SK-N-SH treated with all-trans-retinoic acid at 6 μM for 48 hours (cell line): Measurements from ENCODE around the gene IL15.

ENCODE experiments used
- ATAC-seq: fragments of 200-7000 bp; cut with Tn5 transposase; 3 replicates; pipeline ENCODE4 v1.9.1; 2020; ENCODE audit warnings: mild to moderate bottlenecking, moderate library complexity
- ARNTL ChIP-seq: fragments of 450-650 bp; formaldehyde crosslinking; IDR thresholded peaks from 2 replicates; pipeline ENCODE4 v1.5.0; 2020; ENCODE audit warnings: low read depth, mild to moderate bottlenecking, moderate library complexity, borderline replicate concordance
- BACH2 ChIP-seq: fragments of 250-450 bp; sonication (Bioruptor Pico); IDR thresholded peaks from 2 replicates; pipeline ENCODE4 v1.9.0; 2021; ENCODE audit warnings: mild to moderate bottlenecking, borderline replicate concordance
- CSDC2 ChIP-seq: fragments of 250-450 bp; sonication (Bioruptor Pico); IDR thresholded peaks from 2 replicates; pipeline ENCODE4 v1.5.0; 2020; ENCODE audit warnings: mild to moderate bottlenecking, moderate library complexity
- CSRNP3 ChIP-seq: fragments of 250-450 bp; sonication (Bioruptor Pico); IDR thresholded peaks from 2 replicates; pipeline ENCODE4 v1.5.1; 2021; ENCODE audit warnings: mild to moderate bottlenecking, moderate library complexity
- GLIS3 ChIP-seq: fragments of 250-450 bp; sonication (Bioruptor Pico); IDR thresholded peaks from 2 replicates; pipeline ENCODE4 v1.5.0; 2020; ENCODE audit warnings: mild to moderate bottlenecking, moderate library complexity
- ISL1 ChIP-seq: fragments of 250-450 bp; sonication (Bioruptor Pico); IDR thresholded peaks from 2 replicates; pipeline ENCODE4 v2.1.2; 2022; ENCODE audit warnings: mild to moderate bottlenecking, moderate library complexity
- OSR1 ChIP-seq: fragments of 250-450 bp; sonication (Bioruptor Pico); IDR thresholded peaks from 2 replicates; pipeline ENCODE4 v1.8.0; 2022; ENCODE audit warnings: moderate library complexity, mild to moderate bottlenecking, inconsistent platforms
- PATZ1 ChIP-seq: fragments of 250-450 bp; sonication (Bioruptor Pico); IDR thresholded peaks from 2 replicates; pipeline ENCODE4 v1.8.0; 2020; ENCODE audit warnings: mild to moderate bottlenecking, moderate library complexity, borderline replicate concordance
- RARB ChIP-seq: fragments of 250-450 bp; sonication (Bioruptor Pico); IDR thresholded peaks from 2 replicates; pipeline ENCODE4 v1.8.0; 2021; ENCODE audit warnings: mild to moderate bottlenecking, moderate library complexity
- SNAI2 ChIP-seq: fragments of 250-450 bp; sonication (Bioruptor Pico); IDR thresholded peaks from 2 replicates; pipeline ENCODE4 v1.5.0; 2020; ENCODE audit warnings: mild to moderate bottlenecking, moderate library complexity
- TCF4 ChIP-seq: fragments of 250-450 bp; sonication (Bioruptor Pico); IDR thresholded peaks from 2 replicates; pipeline ENCODE4 v1.8.0; 2021; ENCODE audit warnings: mild to moderate bottlenecking, moderate library complexity, borderline replicate concordance
- ZC3H10 ChIP-seq: fragments of 250-450 bp; sonication (Bioruptor Pico); IDR thresholded peaks from 2 replicates; pipeline ENCODE4 v1.5.1; 2021; ENCODE audit warnings: mild to moderate bottlenecking, moderate library complexity
- ZFP3 ChIP-seq: fragments of 250-450 bp; sonication (Bioruptor Pico); IDR thresholded peaks from 2 replicates; pipeline ENCODE4 v1.5.0; 2020; ENCODE audit warnings: mild to moderate bottlenecking, moderate library complexity
- ZNF565 ChIP-seq: fragments of 450-650 bp; formaldehyde crosslinking; conservative IDR thresholded peaks from 2 replicates; pipeline ENCODE4 v1.5.0; 2020; ENCODE audit warnings: low read depth, mild to moderate bottlenecking, moderate library complexity
- ZNF8 ChIP-seq: fragments of 450-650 bp; formaldehyde crosslinking; IDR thresholded peaks from 2 replicates; pipeline ENCODE4 v1.5.0; 2020; ENCODE audit warnings: mild to moderate bottlenecking, moderate library complexity
- TF ChIP-seq, protein P1 (sequence below): fragments of 250-450 bp; sonication (Bioruptor Pico); IDR thresholded peaks from 2 replicates; pipeline ENCODE4 v1.5.0; 2020; ENCODE audit warnings: mild to moderate bottlenecking, moderate library complexity
- TF ChIP-seq, protein P2 (sequence below): fragments of 250-450 bp; sonication (Bioruptor Pico); IDR thresholded peaks from 2 replicates; pipeline ENCODE4 v1.5.1; 2020; ENCODE audit warnings: low read depth, mild to moderate bottlenecking, moderate library complexity
- TF ChIP-seq, protein P3 (sequence below): fragments of 250-450 bp; sonication (Bioruptor Pico); IDR thresholded peaks from 2 replicates; pipeline ENCODE4 v1.8.0; 2021; ENCODE audit warnings: low read depth, mild to moderate bottlenecking, moderate library complexity, borderline replicate concordance

IL15 gene

GRCh38 chr4:141669501-141669900 lies 33.1 kb downstream of the IL15 start:
- TF ChIP-seq SNAI2 (CRISPR knock-in tag) (no peak), ZNF565 (CRISPR knock-in tag) (no peak), ZFP3 (CRISPR knock-in tag) (no peak), BACH2 (CRISPR knock-in tag) (no peak)
- TF ChIP-seq, all 23 proteins: peak for 0
- ATAC-seq, result no peak

GRCh38 chr4:141675384-141675783 lies 39.0 kb downstream of the IL15 start:
- TF ChIP-seq CSRNP3, result no peak
- no peak for TF ChIP-seq ZNF565 (CRISPR knock-in tag)
- no peak for TF ChIP-seq OSR1 (CRISPR knock-in tag)
- no peak for TF ChIP-seq ISL1 (CRISPR knock-in tag)
- no peak for TF ChIP-seq ZC3H10 (CRISPR knock-in tag)
- TF ChIP-seq SNAI2 (CRISPR knock-in tag), result no peak
- TF ChIP-seq, protein P1, sequence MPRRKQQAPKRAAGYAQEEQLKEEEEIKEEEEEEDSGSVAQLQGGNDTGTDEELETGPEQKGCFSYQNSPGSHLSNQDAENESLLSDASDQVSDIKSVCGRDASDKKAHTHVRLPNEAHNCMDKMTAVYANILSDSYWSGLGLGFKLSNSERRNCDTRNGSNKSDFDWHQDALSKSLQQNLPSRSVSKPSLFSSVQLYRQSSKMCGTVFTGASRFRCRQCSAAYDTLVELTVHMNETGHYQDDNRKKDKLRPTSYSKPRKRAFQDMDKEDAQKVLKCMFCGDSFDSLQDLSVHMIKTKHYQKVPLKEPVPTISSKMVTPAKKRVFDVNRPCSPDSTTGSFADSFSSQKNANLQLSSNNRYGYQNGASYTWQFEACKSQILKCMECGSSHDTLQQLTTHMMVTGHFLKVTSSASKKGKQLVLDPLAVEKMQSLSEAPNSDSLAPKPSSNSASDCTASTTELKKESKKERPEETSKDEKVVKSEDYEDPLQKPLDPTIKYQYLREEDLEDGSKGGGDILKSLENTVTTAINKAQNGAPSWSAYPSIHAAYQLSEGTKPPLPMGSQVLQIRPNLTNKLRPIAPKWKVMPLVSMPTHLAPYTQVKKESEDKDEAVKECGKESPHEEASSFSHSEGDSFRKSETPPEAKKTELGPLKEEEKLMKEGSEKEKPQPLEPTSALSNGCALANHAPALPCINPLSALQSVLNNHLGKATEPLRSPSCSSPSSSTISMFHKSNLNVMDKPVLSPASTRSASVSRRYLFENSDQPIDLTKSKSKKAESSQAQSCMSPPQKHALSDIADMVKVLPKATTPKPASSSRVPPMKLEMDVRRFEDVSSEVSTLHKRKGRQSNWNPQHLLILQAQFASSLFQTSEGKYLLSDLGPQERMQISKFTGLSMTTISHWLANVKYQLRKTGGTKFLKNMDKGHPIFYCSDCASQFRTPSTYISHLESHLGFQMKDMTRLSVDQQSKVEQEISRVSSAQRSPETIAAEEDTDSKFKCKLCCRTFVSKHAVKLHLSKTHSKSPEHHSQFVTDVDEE (CRISPR knock-in tag), result no peak
- TF ChIP-seq, protein P2, sequence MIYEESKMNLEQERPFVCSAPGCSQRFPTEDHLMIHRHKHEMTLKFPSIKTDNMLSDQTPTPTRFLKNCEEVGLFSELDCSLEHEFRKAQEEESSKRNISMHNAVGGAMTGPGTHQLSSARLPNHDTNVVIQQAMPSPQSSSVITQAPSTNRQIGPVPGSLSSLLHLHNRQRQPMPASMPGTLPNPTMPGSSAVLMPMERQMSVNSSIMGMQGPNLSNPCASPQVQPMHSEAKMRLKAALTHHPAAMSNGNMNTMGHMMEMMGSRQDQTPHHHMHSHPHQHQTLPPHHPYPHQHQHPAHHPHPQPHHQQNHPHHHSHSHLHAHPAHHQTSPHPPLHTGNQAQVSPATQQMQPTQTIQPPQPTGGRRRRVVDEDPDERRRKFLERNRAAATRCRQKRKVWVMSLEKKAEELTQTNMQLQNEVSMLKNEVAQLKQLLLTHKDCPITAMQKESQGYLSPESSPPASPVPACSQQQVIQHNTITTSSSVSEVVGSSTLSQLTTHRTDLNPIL, result no peak
- TF ChIP-seq ARNTL (CRISPR knock-in tag), result no peak
- TF ChIP-seq TCF4 (CRISPR knock-in tag), result no peak
- TF ChIP-seq CSDC2, result no peak
- TF ChIP-seq GLIS3 (CRISPR knock-in tag), result no peak
- no peak for TF ChIP-seq RARB
- no peak for TF ChIP-seq ZFP3 (CRISPR knock-in tag)
- no peak for TF ChIP-seq PATZ1 (CRISPR knock-in tag)
- ATAC-seq, result no peak

DNA sequence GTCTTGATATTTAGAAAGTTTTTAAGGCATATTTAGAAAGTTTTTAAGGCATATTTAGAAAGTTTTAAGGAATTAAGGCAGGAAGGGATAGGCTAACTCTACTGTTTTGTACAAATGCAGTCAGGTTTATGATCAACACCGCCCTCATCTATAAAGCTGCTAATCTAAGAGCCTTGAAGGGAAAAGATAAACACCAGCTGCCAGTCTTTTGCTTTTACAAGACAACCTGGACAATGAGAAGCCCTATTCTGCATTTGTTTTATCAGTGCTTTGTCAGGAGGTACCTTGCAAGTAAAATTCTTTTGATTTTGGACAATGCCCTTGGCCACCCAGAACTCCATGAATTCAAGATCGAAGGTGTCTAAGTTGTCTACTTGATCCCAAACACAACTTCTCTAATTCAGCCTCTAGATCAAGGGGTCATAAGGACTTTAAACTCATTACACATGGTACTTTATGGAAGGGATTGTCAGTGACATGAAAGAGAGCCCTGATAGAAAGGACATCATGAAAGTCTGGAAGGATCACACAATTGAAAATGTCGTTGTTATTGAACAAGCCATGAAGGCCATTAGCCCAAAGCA lies 39.8 kb downstream of the IL15 start:
- TF ChIP-seq ARNTL (CRISPR knock-in tag), result no peak
- TF ChIP-seq OSR1 (CRISPR knock-in tag), result no peak
- no peak for TF ChIP-seq ZNF8 (CRISPR knock-in tag)
- TF ChIP-seq, protein P3, sequence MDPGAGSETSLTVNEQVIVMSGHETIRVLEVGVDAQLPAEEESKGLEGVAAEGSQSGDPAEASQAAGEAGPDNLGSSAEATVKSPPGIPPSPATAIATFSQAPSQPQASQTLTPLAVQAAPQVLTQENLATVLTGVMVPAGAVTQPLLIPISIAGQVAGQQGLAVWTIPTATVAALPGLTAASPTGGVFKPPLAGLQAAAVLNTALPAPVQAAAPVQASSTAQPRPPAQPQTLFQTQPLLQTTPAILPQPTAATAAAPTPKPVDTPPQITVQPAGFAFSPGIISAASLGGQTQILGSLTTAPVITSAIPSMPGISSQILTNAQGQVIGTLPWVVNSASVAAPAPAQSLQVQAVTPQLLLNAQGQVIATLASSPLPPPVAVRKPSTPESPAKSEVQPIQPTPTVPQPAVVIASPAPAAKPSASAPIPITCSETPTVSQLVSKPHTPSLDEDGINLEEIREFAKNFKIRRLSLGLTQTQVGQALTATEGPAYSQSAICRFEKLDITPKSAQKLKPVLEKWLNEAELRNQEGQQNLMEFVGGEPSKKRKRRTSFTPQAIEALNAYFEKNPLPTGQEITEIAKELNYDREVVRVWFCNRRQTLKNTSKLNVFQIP (CRISPR knock-in tag), result no peak
- TF ChIP-seq ZC3H10 (CRISPR knock-in tag), result no peak
- TF ChIP-seq GLIS3 (CRISPR knock-in tag), result no peak
- no peak for TF ChIP-seq PATZ1 (CRISPR knock-in tag)
- TF ChIP-seq RARB, result no peak
- TF ChIP-seq ZNF565 (CRISPR knock-in tag), result no peak
- TF ChIP-seq ISL1 (CRISPR knock-in tag), result no peak
- TF ChIP-seq CSDC2, result no peak
- ATAC-seq, result no peak
